NCI-H69 (cell line): Measurements from ENCODE around the gene LRRC2.
"Not testable (repeated sequence)": the region's sequence is repeated elsewhere in the genome, so short reads cannot be mapped to it uniquely, and the experiment has no call there.

Experiments
- DNase-seq: peaks from one replicate; lab custom pipeline; 2025; lab: John Stamatoyannopoulos, UW

Gene LRRC2

GRCh38 chr3:46497556-46498265 lies 68.4 kb downstream of the LRRC2 start, which contains the start of gene RTP3:
RTP3 (plus strand) TSS chr3:46497976; CDS start chr3:46498063, 87 bp downstream.
- DNase-seq: no peak

DNA sequence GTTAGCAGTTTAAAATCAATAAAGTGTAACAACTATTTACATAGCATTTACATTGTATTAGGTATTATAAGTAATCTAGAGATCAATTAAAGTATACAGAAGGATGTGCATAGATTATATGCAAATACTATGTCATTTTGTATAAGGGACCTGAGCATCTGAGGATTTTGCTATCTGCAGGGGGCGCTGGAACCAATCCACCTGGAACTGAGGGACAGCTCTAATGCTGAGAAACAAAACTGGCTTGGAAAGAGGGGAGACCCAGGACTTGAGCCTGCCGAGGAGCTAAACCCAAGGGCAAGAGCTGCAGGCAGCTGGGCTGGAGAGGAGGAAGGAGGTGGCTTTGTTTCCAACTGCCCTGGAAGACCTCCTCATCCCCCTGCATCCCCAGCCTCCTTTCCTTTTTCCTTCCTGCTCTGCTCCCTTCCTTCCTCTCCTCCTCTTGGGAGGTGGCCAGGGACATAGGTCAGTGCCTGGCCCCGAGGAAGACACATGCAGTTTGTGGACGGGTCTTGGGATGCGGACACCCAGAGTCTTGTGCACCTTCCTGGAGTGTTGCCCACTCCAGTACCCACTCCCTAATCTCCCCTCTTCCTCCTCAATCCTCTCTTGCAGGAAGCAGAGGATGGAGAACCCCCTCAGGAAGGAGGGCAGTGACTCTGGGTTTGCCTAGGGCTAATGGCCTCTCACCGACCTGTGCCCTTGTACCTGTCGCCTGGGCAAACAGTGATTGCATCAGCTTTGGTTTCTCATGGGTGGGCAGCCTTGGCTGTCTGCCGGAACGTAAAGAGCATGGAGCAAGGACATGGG lies 69.2 kb downstream of the LRRC2 start:
- peak; percentile 24 for DNase-seq

DNA sequence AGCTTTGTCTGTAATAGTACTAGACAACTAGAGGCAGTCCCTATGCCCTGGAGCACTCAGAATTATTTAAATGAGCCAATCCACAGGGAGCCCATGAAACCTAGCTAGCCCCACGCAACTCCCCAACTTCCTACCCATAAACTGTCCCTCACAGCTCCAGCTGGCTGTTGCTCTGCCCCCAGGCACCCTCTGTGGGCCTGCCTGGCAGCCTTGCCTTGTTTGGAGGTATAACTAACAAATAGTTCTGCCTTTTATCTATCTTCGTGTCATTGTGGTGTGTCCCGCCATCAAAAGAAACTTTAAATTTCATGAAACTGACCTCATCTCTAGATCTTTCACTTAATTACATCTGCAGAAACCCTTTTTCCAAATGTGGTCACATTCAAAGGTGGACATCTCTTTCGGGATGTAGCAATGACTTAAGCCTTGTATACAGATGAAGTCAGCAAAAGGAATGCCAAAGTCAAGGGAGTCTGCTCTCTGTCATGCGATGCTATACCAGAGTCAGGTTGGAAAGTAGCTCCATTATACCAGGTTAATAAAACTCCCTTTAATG lies 70.1 kb downstream of the LRRC2 start:
- DNase-seq: no peak

GRCh38 chr3:46494491-46494890 lies 71.6 kb downstream of the LRRC2 start:
- not testable (repeated sequence) for DNase-seq

DNA sequence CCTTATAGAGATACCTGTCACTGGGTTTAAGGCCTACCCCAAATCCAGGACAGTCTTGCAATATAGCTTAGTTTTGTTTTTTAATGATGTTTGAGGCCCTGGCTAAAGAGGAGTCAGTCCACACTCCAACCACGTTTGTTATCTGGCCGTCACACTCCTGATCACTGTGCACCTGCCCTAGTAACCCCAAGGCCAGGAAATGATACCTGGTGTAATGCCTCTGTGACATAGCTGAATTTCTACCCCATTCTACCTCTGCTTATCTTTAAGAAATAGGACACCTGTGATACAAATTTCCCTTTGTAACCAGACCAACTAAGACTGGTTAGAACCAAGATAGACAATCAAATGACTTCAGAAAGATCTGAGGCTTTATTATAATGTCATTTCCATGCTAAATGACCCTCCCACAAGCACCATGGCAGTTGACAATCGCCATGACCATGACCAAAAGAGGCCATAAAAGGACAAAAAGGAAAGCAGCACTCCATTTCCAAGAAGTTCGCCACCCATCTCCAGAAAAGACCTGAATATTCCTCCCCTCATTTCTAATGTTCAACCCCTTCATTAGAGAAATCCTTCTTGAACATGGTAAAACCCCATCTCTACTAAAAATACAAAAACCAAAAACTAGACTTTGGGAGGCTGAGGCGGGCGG lies 73.1 kb downstream of the LRRC2 start:
- no peak for DNase-seq

DNA sequence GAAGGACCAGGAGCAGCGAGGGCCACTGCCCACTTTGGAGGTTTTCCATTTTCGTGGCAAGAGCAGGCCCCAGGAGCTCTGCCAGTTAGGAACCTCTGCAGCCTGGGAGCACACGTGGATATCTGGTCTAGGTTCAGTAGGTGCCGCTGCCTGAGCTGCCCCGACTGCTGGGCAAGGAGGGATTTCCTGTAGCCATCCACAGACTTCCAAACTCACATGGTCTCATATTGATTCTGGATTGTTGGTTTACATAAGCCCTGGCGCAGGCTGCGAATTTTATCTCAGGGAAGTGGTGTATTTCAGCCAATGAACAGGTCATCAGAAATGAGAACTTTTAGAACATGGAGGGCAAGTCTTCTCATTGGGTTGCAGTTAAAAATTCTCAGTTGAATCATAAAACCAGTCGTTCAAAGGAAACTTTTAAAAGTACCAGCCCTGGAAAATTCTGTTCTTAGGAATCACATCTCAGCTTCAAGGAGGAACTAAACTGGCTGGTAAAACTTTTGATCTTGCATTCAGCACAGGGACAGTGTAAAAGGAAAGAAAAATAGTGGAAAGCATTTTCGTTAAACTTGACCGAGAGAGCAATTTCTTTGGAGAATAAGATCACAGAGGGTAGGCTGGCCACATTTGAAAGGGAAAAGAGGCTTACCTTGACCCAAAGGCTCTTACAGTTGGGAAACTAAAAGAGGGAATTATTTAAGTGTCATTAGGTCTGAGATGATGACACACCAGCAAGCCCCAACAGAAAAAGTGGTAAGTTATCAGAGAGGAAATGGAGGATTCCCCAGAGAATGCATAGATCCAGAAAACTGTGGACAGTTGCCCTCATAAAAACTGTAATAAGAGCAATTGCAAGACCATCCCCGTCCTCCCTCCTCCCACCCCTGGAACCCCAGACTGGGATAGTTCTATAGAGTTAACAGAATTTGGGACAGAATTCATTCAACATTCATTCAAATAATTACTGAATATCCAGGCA lies 74.7 kb downstream of the LRRC2 start:
- DNase-seq: no peak

DNA sequence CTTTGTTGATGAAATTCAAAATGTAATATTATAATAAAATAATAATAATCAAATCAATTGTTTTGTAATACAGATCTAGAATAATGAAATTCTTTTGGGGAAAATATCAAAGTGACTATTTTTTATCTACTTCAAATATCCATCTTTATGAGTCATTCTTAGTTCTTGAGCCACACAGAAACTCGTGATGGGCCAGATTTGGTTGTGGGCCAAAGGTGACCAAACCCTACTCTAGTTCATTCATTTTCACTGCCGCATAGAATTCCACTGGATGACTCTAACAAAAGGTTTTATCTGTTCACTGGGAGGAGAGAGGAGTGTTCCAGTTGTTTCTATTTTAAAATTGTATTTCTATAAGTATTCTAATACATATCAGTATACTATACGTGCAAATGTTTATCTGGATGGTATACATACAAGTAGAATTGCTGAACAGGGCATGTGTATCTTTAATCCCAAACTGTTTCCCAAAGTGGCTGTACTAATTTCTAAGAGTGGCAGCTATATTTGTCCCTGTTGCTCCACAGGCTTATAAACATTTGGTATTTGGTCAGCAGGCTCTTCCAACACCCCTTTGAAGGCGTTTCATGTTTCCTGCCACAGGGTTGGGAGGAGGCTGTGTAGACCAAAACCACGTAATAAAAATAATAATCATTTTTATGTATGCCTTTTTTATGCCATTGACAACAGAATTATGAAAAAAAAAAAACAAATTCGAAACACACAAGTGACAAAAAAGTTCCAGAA lies 75.6 kb downstream of the LRRC2 start:
- DNase-seq: no peak

DNA sequence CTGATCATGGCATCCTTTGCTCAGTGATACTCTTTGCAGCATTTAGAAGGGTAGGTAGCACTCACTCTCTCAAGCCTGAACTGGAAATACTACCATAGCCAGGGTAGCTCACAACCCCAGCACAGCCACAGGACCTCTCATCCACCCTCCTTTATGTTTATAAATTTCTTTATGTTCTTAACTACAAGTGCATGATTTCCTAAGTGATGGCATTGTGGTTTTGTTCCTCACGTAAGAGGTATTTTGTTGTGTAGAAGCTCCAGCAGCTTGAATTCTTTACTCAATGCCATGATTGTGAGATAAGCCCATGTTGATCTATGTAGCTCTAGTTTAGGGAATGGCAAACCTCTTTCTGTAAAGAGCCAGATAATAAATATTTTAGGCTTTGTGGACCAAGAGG lies 76.2 kb downstream of the LRRC2 start:
- DNase-seq: no peak

DNA sequence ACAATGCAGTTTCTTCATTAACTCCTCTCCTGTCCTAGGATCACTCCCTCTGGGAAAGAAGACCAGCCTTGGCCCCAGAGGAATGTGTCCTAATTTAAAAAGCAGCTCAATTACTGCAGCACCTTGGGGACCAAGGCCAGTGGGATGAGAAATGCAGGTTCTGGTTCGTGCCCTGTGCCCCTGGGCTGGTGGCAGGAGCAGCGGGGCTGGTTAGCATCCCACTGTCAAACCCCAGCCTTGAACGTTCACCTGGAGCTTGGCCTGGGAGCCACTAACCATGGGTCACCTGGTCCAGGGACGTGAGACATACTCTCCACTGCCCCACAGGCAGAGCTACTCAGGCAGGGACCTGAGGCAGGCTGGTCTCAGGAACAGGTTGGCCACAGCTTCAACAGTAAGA lies 76.7 kb downstream of the LRRC2 start:
- no peak for DNase-seq

GRCh38 chr3:46488735-46489361 lies 77.3 kb downstream of the LRRC2 start:
- peak; percentile 91 for DNase-seq

GRCh38 chr3:46485779-46486175 lies 80.3 kb downstream of the LRRC2 start:
- DNase-seq: no peak

- DNase-seq: peak; percentile 82
Measured at GRCh38 chr3:46484911-46485778, 81.0 kb downstream of the LRRC2 start.

- DNase-seq: no peak
Measured at GRCh38 chr3:46484388-46484787, 81.7 kb downstream of the LRRC2 start.

- no peak for DNase-seq
Measured at GRCh38 chr3:46483825-46484224, 82.3 kb downstream of the LRRC2 start.

GRCh38 chr3:46482632-46483350 lies 83.3 kb downstream of the LRRC2 start:
- no peak for DNase-seq

DNA sequence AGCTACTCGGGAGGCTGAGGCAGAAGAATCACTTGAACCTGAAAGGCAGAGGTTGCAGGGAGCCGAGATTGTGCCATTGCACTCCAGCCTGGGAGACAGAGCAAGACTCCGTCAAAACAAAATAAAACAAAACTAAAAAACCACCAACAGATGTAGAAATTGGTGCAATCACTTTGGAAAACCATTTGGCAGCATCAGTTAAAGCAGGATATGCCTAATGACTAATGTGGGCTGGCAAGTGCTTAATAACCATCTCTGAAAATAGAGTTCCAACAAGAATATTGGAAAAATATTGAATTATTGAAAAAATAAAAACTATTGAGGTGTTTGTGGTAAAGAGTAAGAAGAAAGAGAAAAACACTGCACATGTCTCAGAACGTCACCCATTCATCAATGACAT lies 84.5 kb downstream of the LRRC2 start:
- no peak for DNase-seq

GRCh38 chr3:46480491-46481195 lies 85.5 kb downstream of the LRRC2 start:
- DNase-seq: no peak

- no peak for DNase-seq
Measured at GRCh38 chr3:46479696-46480095, 86.4 kb downstream of the LRRC2 start.
